SK-N-SH treated with all-trans-retinoic acid at 6 μM for 48 hours (cell line): ENCODE measurements around the gene C6orf136.

Experiments
- ESRRG ChIP-seq: fragments of 250-450 bp; sonication (Bioruptor Pico); IDR thresholded peaks from 2 replicates; pipeline ENCODE4 v1.6.1; 2021; ENCODE audit warnings: mild to moderate bottlenecking
- SNAI2 ChIP-seq: fragments of 250-450 bp; sonication (Bioruptor Pico); IDR thresholded peaks from 2 replicates; pipeline ENCODE4 v1.5.0; 2020; ENCODE audit warnings: mild to moderate bottlenecking, moderate library complexity

- TF ChIP-seq ESRRG (CRISPR knock-in tag) (no peak), SNAI2 (CRISPR knock-in tag) (no peak)
Observed at GRCh38 chr6:30682143-30683117, 35.5 kb downstream of the C6orf136 start.
